ENCODE data around the gene CCNB2. TPM values are rescaled to one million over a fixed set of nuclear protein-coding genes. Genes with fewer than 3 reads are reported as not detected.

CCNB2 gene
- total and polyA plus RNA-seq, 10 of the 15 experiments (the other 5 are each of a cell fraction or from before 2014, with no cell fraction given), result 74.1 to 211 (median 103) TPM

- TF ChIP-seq REST (IDR thresholded peaks at IDR 0.05; ENCODE audit: low read depth, low read length) (no peak), MEF2B (IDR thresholded peaks at IDR 0.05; ENCODE audit: partially characterized antibody, poor library complexity, severe bottlenecking) (no peak), POLR2AphosphoS2 (IDR thresholded peaks at IDR 0.05; ENCODE audit: low read depth, low read length) (peak; percentile 74; the same call in 1 of the 2 replicates), ATF2 (IDR thresholded peaks at IDR 0.05; ENCODE audit: low read length) (peak; percentile 37; the same call in 1 of the 2 replicates), CREM (IDR thresholded peaks at IDR 0.05; ENCODE audit: low read depth) (peak; percentile 36; the same call in 1 of the 2 replicates), NFYB (IDR thresholded peaks at IDR 0.05; ENCODE audit: insufficient read depth, low read depth, low read length) (peak; percentile 97), USF1 (IDR thresholded peaks at IDR 0.05; ENCODE audit: borderline replicate concordance, extremely low read length, insufficient read depth, low read depth, low read length) (peak; percentile 59), RFX5 (IDR thresholded peaks at IDR 0.05; ENCODE audit: low read depth, low read length) (peak; percentile 59; the same call in 1 of the 2 replicates), RUNX3 (IDR thresholded peaks at IDR 0.05; ENCODE audit: low read length) (0 out of 2 replicates have a peak, but pooled peaks have one; percentile 4), HDAC2 (IDR thresholded peaks at IDR 0.05) (peak; percentile 85; the same call in 1 of the 2 replicates), CREB1 (IDR thresholded peaks at IDR 0.05; ENCODE audit: low read depth) (peak; percentile 63), SUPT20H (IDR thresholded peaks at IDR 0.05; ENCODE audit: borderline replicate concordance, control insufficient read depth, low read depth, low read length) (no peak), ETV6 (conservative IDR thresholded peaks at IDR 0.05 in 1 of 2, IDR thresholded peaks at IDR 0.05 in 1 of 2; ENCODE audit: borderline replicate concordance in 1 of 2, low read depth in 1 of 2) (no peak), ELK1 (IDR thresholded peaks at IDR 0.05; ENCODE audit: low read depth, low read length) (no peak), ZNF687 (IDR thresholded peaks at IDR 0.05) (no peak), CBX5 (IDR thresholded peaks at IDR 0.05; ENCODE audit: low read depth) (0 out of 2 replicates have a peak, but pooled peaks have one; percentile 6)
Observed at GRCh38 chr15:59104912-59105732, at the start of gene CCNB2 (continued).

Data from GM12878 (cell line).